GM19099 (cell line): ENCODE measurements around the gene EPN1.

Experiments
- POLR2A ChIP-seq: IDR thresholded peaks from 3 replicates; pipeline ENCODE4 v1.6.1; 2011; ENCODE audit warnings: low read depth; ENCODE audit not compliant: insufficient read length; ENCODE audit errors: extremely low read depth

The EPN1 gene

DNA sequence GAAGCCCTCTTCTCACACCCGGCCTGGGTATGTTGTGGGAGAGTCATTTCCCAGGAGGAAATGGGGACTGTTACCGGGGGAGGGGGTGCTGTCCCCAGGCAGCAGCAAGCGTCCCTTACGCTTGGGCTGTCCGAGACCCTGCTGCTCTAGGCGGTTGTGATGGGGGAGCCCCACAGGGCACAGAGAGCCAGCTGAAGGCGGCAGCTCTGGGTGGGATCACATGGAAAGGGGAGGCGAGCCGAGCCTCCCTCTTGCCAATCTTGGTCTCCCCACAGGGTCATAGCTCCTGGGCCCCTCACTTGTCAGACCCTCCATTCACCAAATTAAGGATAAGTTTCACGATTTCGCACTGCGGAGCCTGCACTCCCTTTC, 22.0 kb downstream of the EPN1 start:
- TF ChIP-seq POLR2A: no peak

DNA sequence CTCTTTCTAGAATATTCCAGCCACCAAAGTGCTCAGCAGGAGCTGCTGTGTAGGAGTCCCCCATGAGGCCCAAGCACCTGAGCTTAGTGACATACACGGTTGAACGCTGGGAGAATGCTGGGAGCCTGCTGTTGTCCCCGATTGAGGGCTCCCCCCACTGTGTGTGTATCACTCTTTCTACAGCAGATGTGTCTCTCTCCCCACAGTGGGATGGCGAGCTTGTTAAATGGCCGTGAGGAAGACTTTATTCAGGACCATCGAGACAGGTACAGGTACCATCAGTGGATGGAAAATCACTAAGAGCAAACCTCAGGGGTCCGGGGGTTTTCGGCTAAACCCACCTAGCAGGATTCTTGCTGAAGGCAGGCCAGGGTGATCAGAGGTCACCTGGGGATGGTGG, 22.7 kb downstream of the EPN1 start:
- TF ChIP-seq POLR2A: no peak

DNA sequence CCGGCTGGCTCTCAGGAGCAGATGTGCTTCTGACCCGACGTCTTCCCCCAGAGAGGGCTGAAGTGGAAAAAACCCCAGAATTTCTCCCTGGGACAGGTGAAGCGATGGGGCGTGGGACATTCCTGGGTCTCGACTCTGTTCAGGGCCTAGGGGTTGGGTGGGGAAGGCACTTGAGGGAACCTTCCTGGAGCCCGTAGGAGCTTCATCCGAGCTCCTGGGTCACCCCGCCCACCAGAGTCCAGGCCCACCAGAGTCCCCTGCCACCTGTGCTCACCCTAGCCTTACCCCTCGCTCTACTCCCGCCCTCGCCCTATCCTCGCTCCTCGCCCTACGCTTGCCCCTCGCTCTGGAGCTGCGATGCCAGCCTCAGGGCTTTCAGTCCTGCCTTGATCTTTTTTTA, 23.2 kb downstream of the EPN1 start:
- no peak for TF ChIP-seq POLR2A

DNA sequence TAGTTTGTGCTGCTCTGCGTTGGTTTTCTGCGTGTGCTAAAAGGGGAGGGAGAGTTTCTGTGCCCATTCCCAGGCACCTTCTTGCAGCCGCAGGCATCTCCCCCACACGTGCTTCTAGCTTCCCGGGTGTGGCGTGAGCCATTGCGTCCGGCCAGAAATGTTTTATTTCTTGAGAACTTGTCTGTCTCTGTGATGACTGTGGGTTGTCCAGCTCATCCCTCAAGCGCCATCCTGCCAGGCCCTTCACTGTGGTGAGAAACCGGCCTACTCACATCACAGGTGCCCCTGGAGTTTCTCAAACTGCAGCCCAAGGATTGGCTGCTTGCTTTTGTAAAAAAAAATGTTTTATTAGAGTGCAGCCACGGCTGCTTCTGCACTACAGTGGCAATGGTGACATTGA, 24.2 kb downstream of the EPN1 start:
- TF ChIP-seq POLR2A: no peak

DNA sequence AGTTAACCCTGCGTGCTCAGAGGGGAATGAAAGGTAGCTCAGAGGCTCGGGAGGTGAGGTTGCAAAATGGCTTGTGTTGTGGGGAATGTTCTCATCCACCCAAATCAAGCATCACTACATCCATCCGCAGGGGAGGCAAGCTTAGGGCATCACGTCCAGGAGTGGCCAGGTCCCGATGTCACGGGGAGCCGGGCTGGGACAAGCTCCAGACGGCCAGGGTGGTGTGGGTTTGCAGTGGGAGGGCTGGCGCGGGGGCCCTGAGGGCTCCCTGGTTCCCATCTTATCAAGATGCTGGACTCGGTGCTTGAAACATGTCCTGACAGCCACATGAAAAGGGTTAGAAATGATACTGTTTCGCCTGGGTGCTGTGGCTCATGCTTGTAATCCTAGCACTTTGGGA, 25.8 kb downstream of the EPN1 start:
- no peak for TF ChIP-seq POLR2A

DNA sequence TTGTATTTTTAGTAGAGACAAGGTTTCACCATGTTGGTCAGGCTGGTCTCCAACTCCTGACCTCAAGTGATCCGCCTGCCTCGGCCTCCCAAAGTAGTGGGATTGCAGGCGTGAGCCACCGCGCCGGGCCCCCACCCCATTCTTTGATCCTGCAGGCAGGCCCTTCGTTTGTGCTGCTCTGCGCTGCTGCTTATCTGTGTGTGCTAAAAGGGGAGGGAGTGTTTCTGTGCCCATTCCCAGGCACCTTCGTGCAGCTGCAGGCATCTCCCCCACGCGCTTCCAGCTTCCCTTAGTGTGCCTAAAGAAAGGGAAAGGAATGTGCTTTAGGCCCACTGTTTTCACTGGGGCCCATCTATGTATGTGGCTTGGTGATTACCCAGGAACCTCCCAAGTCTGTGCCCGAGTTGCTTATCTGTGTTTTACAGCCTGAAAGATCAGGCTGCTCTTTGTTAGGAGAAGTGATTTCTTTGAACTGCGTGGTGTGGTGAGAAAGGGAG, 27.2 kb downstream of the EPN1 start:
- no peak for TF ChIP-seq POLR2A

DNA sequence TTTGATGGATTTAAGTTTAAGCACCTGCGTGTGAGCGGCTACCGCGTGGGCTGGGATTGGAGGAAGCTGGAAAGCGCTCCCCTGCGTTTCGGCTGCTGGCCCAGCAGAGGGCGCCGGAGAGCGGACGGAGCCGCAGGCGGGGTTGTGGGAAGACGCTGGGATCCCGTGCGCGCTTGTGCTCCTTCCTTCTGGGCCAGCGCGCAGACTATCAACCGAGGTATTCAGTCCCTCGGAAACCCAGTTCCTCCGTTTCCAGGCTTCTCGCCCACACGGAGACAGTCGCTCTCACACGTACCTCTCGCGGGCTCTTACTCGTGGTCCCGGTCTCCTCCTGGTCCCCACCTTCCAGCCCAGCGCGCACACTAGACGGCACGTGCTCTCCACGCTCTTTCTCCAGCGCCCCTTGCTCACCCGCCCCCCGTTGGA, 28.8 kb downstream of the EPN1 start:
- no peak for TF ChIP-seq POLR2A

DNA sequence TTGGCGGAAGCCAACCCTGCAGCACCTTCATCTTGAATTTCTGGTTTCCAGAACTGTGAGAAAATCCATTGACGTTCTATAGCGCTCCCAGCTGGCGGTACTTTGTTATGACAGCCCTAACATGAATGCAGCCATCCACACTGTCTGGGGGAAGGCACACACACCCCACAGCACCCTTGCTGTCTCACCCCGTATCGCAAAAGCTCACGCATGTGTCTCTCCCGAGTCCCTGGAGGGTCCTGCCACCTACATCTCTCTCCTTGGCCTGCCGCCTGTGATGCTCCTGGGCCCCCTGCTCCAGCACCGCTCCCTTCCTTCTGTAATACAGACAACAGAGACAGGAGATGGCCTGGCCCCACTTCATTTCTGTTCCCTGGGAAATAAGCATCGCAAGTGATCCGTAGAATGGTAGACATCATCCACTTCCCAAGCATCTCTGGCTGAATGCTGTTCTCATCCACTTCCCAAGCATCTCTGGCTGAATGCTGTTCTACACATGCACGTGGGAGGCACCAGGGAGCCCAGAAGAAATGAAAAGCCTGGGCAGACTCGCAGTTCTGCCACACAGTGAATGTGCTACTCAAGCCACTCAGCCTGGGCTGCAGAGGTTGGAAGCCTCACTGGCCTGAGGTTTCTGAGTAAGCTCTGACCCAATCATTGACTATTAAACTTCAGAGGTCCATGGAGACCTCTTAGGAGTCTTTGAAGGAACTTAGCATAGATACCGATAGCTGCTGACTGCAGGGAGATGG, 29.6 kb downstream of the EPN1 start:
- no peak for TF ChIP-seq POLR2A

DNA sequence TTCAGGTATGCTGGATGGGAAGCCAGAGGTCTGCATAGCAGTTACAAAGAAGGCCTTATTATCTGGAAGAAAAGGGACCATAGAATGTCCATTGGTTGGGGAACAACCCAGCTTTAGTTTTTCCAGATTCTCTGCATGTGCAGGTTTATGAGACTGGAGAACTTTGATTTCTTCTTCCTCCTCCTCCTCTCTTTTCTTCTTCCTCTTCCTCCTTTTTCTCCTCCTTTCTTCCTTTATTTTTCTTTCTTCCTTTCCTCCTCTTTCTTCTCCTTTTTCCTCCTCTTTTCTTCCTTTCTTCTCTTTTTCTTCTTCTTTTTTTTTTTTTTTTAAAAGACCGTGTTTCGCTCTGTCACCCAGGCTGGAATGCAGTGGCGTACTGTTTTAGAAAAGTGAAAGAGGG, 30.9 kb downstream of the EPN1 start:
- no peak for TF ChIP-seq POLR2A

DNA sequence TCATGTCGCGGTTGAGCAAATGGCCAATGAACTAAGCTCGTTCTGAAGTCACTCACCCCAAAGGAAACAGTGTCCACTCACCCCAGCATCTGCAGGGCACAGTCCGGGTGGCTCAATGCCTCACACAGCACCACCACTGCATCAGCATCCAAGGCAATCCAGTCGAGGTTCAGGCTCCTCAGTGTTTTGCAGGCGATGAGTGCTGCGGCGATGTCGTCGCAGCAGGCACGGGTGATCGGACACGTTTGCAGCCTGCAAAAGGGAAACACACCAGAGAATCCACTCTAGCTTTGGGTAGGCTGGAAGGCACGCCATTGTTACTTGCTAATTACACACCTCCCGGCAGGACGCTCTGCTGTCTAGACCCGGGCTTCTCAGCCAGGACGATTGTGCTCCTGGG, 36.7 kb downstream of the EPN1 start:
- TF ChIP-seq POLR2A: no peak

DNA sequence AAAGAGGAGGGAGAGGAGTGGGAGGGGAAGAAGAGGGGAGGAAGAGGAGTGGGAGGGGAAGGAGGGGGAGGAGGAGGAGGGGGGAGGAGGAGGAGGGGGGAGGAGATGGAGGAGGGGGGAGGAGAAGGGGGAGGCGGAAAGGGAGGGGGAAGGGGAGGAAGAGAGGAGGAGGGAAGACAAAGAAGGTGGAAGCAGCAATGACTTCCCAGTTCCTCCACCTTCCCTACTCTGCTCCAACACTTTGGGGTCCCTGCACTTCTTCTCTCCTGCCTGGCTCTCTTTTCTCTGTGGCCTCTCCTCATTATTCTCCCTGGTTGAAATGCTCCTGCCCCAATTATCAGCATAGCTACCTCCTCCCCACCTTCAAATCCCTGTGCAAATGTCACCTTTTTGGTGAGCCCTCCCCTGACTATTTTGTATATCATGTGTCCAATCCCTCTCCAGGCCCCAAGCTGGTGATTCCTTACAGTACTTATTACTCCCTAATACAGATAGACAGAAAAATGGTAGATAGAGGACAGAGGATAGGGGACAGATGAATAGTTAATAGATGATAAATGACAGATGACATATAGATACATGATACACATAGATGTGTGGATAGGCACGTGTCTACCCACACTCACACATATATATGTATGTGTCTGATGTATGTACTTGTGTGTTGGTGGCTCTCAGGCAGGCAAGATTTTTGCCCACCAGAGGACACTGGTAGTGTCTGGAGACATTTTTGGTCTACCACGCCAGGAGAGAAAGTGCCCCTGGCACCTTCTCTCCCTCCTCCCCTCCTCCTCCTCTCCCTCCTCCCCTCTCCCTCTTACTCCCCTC, 38.0 kb downstream of the EPN1 start:
- TF ChIP-seq POLR2A: no peak

DNA sequence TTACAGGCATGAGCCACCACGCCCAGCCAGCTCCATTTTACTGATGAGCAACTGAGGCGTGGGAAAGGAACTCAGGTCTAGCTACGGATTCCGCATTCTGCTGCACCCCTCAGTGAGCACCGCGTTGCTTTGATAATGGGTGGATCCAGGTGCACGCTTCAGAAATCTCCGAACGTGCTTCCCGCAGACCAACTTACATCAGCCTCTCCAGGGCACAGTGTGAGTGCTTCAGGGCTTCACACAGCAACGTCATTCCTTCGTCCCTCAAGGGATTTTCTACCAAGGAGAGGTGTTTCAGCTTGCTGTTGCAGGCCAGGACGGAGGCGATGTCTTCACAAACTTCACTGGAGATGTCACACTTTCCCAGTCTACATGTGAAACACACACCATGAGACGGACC, 41.5 kb downstream of the EPN1 start:
- TF ChIP-seq POLR2A: no peak

DNA sequence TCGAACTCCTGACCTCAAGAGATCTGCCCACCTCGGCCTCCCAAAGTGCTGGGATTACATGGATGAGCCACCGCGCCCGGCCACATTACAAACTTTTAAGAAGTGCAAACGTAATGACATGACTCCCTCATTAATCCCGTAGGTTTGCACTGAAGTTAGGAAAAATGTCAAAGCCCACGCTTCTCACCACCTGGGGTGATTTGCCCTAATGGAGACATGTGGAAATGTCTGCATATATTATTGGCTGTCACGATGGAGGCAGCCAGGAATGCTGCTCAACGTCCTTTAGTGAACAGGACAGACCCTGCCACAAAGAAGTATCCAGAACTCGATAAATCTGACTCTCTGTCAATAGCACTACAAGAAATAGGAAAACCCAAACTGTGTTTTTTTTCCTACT, 42.2 kb downstream of the EPN1 start:
- TF ChIP-seq POLR2A: no peak

DNA sequence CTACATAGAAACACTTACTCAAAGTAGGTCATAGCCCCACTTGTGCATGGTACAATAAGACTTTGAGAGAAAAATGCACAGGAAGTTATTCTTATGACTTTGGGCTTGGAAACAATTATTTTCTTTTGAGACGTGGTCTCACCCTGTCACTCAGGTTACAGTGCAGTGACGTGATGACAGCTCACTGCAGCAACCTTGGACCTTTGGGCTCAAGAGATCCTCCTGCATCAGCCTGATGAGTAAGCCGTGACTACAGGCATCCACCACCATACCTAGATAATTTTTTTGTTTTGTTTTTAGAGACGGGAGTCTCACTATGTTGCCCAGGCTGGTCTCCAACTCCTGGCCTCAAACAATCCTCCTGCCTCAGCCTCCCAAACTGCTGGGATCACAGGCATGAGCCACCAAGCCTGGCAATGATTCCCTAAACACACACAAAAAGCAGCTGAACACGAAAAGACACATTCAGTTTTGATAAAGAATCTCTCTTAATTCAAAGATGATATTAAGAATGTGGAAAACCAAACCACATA, 45.3 kb downstream of the EPN1 start:
- TF ChIP-seq POLR2A: no peak

DNA sequence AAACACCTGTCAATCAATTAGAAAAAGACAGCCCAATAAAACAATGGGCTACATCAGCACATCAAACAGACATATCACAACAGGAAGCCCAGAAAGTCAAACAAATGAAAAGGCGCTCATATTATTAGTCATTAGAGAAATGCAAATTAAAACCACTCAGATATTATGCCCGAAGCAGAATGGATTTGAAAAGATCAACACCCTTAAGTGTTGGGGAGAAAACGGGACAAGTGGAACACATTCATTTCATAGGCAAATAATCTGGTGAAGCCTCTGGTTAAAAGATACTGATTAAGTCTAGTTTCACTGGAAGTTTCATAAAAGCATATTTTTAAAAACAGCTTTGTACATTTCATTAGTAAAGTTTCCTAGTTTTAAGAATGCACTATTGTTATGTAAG, 45.8 kb downstream of the EPN1 start:
- no peak for TF ChIP-seq POLR2A

DNA sequence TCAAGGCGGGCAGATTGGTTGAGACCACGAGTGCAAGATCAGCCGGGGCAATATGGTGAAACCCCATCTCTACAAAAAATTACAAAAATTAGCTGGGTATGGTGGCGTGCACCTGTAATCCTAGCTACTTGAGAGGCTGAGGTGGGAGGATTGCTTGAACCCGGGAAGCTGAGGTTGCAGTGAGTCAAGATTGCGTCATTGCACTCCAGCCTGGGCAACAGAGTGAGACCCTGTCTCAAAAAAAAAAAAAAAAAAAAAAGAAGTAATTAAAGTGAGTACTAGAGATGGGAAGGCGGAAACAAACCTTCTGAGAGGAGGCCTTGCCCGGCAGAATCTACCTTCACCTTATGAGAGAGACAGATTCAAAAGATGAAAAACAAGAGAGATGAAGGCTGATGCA, 48.5 kb downstream of the EPN1 start:
- TF ChIP-seq POLR2A: no peak

DNA sequence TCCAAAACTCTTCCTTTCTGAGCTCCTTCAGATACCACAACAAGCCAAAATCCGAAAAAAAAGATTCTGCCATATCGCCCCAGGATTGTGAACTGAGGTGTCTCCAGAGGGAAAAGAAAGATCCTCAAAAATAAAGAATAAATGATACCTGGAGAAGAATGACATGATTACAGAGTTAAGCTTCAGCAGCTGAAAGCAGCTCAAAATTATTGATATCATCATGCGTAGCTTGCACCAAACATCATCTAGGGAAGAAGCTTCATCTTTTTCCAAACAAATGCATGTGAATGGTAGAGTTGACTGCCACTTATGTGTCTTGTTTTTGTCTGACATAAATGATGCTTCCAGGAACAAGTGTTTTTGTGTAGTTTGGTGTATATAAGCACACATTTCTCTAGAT, 63.3 kb downstream of the EPN1 start, which contains the start of gene NLRP9:
NLRP9 (minus strand) TSS at position 101 of the 400 bp plus-strand sequence; CDS start at position 73, 28 bp downstream.
- TF ChIP-seq POLR2A: no peak

DNA sequence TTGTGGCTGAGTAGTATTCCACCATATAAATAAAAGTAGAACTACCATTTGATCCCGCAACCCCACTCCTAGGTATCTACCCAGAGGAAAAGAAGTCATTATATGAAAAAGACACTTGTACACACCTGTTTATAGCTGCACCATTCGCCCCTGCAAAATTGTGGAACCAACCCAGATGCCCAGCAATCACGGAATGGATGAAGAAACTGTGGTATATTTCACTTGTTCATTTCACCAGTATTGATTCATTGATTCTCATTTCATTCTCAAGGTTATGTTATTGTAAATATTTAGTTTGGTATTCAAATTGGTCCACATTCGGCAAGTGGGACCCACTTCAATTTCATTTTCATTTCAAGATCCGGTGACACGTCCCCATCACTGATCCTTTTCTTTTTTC, 75.7 kb downstream of the EPN1 start:
- no peak for TF ChIP-seq POLR2A
